AG04449 (cell line): ENCODE data around the gene NFYA.

Source experiments
- CTCF ChIA-PET: fragments of 350-600 bp; formaldehyde crosslinking; extraction: SDS; loops from one replicate; lab custom pipeline; 2021; ENCODE audit warnings: antibody characterized with exemption; lab: Yijun Ruan, JAX
- POLR2A ChIA-PET: fragments of 400-600, 350-600 bp; formaldehyde crosslinking; extraction: SDS; loops from one replicate; lab custom pipeline; 2020; ENCODE audit warnings: antibody characterized with exemption, inconsistent platforms; lab: Yijun Ruan, JAX
- DNase-seq: peaks from one replicate; pipeline ENCODE4 v3.0.0-alpha.2; 2010; ENCODE audit warnings: low read depth, low spot score
- H3K4me3 ChIP-seq: 2 replicates; pipeline ENCODE4 v1.5.1; 2011; ENCODE audit warnings: low read depth, mild to moderate bottlenecking, control low read depth, low read length
- TF ChIP-seq, protein P1 (sequence below): IDR thresholded peaks from one replicate; pipeline ENCODE4 v1.5.1; 2011; ENCODE audit warnings: mild to moderate bottlenecking, moderate library complexity, low read length, control low read depth, inconsistent platforms; ENCODE audit not compliant: insufficient read depth; ENCODE audit errors: missing control alignments

The NFYA gene

GRCh38 chr6:41043151-41043550 is 29.6 kb upstream of the NFYA start:
- POLR2A ChIA-PET, result no interaction called here
- TF ChIP-seq, protein P1, sequence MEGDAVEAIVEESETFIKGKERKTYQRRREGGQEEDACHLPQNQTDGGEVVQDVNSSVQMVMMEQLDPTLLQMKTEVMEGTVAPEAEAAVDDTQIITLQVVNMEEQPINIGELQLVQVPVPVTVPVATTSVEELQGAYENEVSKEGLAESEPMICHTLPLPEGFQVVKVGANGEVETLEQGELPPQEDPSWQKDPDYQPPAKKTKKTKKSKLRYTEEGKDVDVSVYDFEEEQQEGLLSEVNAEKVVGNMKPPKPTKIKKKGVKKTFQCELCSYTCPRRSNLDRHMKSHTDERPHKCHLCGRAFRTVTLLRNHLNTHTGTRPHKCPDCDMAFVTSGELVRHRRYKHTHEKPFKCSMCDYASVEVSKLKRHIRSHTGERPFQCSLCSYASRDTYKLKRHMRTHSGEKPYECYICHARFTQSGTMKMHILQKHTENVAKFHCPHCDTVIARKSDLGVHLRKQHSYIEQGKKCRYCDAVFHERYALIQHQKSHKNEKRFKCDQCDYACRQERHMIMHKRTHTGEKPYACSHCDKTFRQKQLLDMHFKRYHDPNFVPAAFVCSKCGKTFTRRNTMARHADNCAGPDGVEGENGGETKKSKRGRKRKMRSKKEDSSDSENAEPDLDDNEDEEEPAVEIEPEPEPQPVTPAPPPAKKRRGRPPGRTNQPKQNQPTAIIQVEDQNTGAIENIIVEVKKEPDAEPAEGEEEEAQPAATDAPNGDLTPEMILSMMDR, result no peak
- no peak overlapping the region for H3K4me3 ChIP-seq
- CTCF ChIA-PET, result interaction anchor here (1.0 to 9.1 kb wide), 2 partner anchors 14 to 18 kb away, joined by 3 to 99 read pairs; no protein-coding TSS in a partner anchor
- DNase-seq, result no peak

GRCh38 chr6:41045664-41046063 is 27.1 kb upstream of the NFYA start:
- POLR2A ChIA-PET, result no interaction called here
- TF ChIP-seq, protein P1, result no peak
- H3K4me3 ChIP-seq, result no peak overlapping the region
- CTCF ChIA-PET, result interaction anchor here (0.8 to 9.1 kb wide), 2 partner anchors 17 to 22 kb away, joined by 3 to 99 read pairs; no protein-coding TSS in a partner anchor
- no peak for DNase-seq

DNA sequence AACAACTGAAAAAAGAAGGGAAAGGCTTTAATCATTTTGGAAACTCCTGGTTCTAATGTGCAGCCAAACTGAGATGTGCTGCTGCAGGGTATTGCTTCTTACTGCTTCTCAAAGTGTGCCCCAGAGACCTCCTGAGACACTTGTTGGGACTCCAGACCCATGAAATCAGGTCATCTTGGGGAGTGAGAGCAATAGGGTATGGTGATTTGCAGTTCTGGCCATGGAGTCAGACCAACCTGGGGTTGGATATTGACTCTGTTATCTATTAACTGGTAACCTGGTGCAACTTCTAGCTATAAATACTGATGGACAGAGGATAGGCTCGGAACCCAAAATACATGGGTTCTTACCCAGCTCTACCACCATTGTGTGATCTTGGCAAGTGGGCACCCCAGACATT is 26.7 kb upstream of the NFYA start:
- ChIA-PET CTCF (interaction anchor here (0.8 to 9.1 kb wide), 5 partner anchors 8 to 151 kb away, joined by 3 to 99 read pairs (median 3); no protein-coding TSS in a partner anchor), POLR2A (no interaction called here)
- TF ChIP-seq, protein P1, result no peak
- no peak for DNase-seq
- H3K4me3 ChIP-seq, result no peak overlapping the region

DNA sequence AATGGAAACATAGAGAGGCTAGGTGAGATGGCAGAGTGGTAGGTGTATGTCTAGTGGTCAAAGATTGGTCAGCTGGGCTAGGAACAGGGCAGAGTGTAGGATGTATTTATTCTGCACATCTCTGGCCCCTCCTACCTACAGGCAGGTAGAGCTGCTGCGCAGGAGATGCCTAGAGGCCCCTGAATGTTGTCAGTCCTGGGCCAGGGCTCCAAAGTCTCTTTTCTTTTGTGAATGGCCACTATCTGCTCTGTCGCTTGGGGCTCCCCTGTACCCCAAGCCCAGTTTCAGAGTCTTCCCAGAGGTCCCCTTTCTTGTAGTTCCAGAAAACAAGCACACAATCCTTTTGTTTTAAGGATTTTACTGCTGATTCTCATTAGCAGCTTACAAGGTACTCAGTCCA is 25.5 kb upstream of the NFYA start:
- ChIA-PET CTCF (interaction anchor here (1.1 to 9.1 kb wide), 3 partner anchors 18 to 153 kb away, joined by 3 to 99 read pairs (median 4); no protein-coding TSS in a partner anchor), POLR2A (no interaction called here)
- no peak for DNase-seq
- no peak overlapping the region for H3K4me3 ChIP-seq
- TF ChIP-seq, protein P1, result no peak

DNA sequence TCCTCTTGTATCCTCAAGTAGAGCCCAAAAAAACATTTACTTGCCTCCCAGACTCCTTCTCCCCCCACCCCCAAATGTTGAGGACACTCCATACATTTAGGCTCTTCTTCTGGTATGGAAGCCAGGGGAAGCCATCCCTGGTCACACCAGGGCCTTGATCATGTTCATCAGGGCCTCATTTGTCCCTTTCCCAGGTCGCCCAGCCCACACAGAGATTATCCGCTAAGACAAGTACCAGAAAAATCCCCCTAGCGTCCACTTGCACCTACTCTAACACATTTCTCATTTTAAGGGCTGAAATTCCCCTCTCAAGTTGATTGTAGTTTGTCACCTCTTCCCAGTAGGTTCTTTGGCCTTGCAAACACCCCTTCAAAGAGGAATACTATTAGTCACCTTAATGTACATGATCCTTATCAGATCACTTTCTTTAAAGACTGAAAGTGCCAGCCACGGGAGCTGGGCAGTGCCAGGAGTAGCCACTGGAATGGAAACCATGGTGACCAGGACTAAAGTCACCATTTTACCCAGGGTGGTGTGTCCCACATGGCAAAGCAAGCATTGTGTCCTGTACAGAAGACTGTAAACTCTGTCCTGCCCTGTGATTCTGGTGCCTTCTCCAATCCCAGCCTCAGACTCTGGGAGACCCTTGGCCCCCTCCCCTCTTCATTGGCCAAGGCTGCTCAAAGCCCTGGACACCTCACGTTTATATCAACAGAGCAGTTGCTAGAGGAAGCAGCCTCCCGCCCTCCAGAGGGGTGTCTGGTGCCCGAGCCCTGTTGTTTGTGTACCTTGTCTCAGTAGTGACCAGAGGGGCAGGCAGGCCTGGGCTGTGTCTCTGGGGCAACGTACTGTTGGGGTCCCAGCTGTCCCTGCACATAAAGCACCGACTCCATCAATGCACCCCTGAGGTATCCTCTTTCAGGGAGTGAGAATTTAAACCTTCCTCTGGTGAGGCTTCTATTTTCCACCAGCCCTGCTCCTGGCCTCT is 24.7 kb upstream of the NFYA start:
- ChIA-PET CTCF (interaction anchor here (1.2 to 10.1 kb wide), 6 partner anchors 11 to 154 kb away, joined by 3 to 90 read pairs (median 10); partner anchors contain the start of gene UNC5CL), POLR2A (no interaction called here)
- no peak for DNase-seq
- TF ChIP-seq, protein P1, result no peak
- no peak overlapping the region for H3K4me3 ChIP-seq

GRCh38 chr6:41049521-41049920 is 23.3 kb upstream of the NFYA start:
- TF ChIP-seq, protein P1, result no peak
- ChIA-PET POLR2A (no interaction called here), CTCF (interaction anchor here (1.2 to 10.1 kb wide), 7 partner anchors 9 to 227 kb away, joined by 3 to 90 read pairs (median 5); partner anchors contain the start of gene UNC5CL)
- no peak overlapping the region for H3K4me3 ChIP-seq
- no peak for DNase-seq
